ENCODE measurements around the gene RTP2.

DNA sequence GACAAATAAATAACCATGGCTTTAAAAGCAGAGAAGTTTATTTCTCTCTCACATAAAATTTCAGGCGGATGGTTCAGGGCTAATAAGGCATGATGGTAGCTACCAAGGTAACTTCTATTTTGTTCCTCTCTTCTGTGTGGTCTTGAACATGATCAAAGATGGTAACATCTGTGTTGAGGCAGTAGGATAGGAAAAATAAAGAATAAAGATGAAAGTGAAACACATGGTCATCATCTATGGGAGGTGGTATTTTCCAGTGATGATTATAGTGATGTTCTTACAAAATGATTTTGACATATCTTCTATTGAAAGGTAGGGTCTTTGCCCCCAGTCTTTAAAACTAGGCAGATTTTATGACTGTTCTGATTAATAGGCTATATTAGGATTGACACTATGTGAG, 17.9 kb downstream of the RTP2 start:
- TF ChIP-seq, protein P1, sequence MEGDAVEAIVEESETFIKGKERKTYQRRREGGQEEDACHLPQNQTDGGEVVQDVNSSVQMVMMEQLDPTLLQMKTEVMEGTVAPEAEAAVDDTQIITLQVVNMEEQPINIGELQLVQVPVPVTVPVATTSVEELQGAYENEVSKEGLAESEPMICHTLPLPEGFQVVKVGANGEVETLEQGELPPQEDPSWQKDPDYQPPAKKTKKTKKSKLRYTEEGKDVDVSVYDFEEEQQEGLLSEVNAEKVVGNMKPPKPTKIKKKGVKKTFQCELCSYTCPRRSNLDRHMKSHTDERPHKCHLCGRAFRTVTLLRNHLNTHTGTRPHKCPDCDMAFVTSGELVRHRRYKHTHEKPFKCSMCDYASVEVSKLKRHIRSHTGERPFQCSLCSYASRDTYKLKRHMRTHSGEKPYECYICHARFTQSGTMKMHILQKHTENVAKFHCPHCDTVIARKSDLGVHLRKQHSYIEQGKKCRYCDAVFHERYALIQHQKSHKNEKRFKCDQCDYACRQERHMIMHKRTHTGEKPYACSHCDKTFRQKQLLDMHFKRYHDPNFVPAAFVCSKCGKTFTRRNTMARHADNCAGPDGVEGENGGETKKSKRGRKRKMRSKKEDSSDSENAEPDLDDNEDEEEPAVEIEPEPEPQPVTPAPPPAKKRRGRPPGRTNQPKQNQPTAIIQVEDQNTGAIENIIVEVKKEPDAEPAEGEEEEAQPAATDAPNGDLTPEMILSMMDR (IDR thresholded peaks at IDR 0.05) = no peak
- TF ChIP-seq EZH2phosphoT487 (IDR thresholded peaks at IDR 0.05) = no peak

Measured in neural progenitor cell (in vitro differentiated cells).